A549 treated with AZD9567 at 1 μM for 4 hours (cell line): ENCODE measurements around the gene MEPE. TPM values are rescaled to one million over a fixed set of nuclear protein-coding genes. Genes with fewer than 3 reads are reported as not detected.

Experiments
- total RNA-seq: library from RNA; stranded (reverse); fragments of 200-300 nt; extraction: Qiagen RNA extraction; gene quantifications from 5 replicates; pipeline ENCODE4 v1.2.3, GENCODE V29; 2022; ENCODE audit not compliant: insufficient read depth

Gene MEPE, protein sequence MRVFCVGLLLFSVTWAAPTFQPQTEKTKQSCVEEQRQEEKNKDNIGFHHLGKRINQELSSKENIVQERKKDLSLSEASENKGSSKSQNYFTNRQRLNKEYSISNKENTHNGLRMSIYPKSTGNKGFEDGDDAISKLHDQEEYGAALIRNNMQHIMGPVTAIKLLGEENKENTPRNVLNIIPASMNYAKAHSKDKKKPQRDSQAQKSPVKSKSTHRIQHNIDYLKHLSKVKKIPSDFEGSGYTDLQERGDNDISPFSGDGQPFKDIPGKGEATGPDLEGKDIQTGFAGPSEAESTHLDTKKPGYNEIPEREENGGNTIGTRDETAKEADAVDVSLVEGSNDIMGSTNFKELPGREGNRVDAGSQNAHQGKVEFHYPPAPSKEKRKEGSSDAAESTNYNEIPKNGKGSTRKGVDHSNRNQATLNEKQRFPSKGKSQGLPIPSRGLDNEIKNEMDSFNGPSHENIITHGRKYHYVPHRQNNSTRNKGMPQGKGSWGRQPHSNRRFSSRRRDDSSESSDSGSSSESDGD
- not detected in 5 replicates for total RNA-seq

DNA sequence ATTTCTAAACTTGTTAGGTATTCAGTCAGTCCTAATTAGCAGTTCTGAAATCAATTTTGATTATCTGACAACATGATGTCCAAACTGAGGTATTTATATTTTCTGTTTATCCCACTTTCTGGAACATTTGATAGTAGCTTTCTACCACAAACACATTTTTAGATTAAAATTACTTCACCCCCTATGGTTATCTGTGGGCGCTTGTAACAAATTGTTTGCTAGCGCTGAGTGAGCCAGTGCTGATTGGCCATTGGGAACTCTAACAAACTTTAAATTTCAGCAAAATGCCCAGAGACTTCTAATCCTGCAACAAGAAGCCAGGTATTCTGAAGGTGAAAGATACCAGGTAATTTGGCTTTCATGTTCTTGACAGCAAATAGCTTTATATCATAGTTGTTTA, at the start of gene MEPE:
MEPE (plus strand) TSS at position 301 of the 400 bp plus-strand sequence. CDS start 1,746 bp downstream, outside the sequence.

DNA sequence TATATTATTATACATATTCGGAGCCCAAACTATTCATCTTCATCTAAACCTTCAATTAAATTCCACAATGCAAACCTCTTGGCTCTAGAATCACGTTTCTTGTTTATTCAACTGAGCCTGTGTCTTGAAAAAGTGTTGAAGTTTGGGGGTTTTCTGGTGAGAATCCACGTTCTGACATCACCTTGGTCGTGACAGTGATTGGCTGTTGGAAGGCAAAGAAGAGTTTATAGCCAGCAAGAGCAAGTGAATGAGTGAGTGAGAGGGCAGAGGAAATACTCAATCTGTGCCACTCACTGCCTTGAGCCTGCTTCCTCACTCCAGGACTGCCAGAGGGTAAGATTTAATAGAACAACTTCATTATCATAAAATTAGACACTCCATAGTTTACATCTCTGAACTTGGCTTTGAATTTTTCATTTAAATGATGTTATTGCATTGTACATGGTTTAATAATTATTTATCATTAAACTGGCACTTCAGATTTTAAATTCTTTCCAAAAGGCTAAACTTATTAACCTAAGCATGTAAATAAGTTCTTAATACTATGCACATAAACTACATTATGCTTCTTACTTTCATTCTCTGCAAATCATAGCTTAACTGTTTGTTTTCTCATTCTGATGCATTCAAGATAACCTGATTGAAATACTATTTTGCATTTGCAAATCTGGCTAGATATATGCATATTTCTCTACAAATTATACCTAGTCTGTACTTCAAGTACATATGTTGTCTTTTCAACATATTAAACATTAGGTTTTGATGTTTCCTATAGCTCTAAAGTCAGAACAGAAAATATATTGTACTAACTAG, 33.3 kb upstream of the MEPE start, which contains the start of gene IBSP:
IBSP (plus strand) TSS at position 254 of the 813 bp plus-strand sequence. CDS start 2,808 bp downstream, outside the sequence.

Other genes with a start within 250 kb of the MEPE start
- not detected in 5 replicates for gene DSPP, start 224.4 kb upstream of the MEPE start, total RNA-seq
- 0.05 TPM in 1 of 5 replicates, not detected in the others for gene DMP1, start 182.7 kb upstream of the MEPE start, total RNA-seq
- not detected in 5 replicates for gene IBSP, start 33.4 kb upstream of the MEPE start, total RNA-seq
- 143 to 228 TPM (median 158 TPM) in 5 replicates for gene SPP1, start 142.7 kb downstream of the MEPE start, total RNA-seq
- 15.6 to 21.3 TPM (median 18.5 TPM) in 5 replicates for gene PKD2, start 174.7 kb downstream of the MEPE start, total RNA-seq